GM13977 (cell line): ENCODE measurements around the gene TECPR1.

Experiments
- DNase-seq: peaks from one replicate; pipeline ENCODE4 v3.0.0; 2012; ENCODE audit warnings: low spot score
- in situ Hi-C: fragments of 300-500 bp; cut with MboI; formaldehyde crosslinking; loops from one replicate; pipeline ENCODE4 v1.12.0; 2022; ENCODE audit warnings: low sequenced_read_pairs, low pct_unique_long_range_greater_than_20kb, mixed read lengths, inconsistent platforms; ENCODE audit not compliant: unreplicated experiment
- TF ChIP-seq, protein P1 (sequence below): IDR thresholded peaks from 2 replicates; pipeline ENCODE4 v1.5.1; 2012; ENCODE audit warnings: mild to moderate bottlenecking, control low read depth; ENCODE audit not compliant: insufficient read depth; ENCODE audit errors: extremely low read depth, missing control alignments

The TECPR1 gene

GRCh38 chr7:98284335-98285036 lies 32.5 kb upstream of the TECPR1 start:
- in situ Hi-C loops = no loop called here
- no peak for DNase-seq
- TF ChIP-seq, protein P1, sequence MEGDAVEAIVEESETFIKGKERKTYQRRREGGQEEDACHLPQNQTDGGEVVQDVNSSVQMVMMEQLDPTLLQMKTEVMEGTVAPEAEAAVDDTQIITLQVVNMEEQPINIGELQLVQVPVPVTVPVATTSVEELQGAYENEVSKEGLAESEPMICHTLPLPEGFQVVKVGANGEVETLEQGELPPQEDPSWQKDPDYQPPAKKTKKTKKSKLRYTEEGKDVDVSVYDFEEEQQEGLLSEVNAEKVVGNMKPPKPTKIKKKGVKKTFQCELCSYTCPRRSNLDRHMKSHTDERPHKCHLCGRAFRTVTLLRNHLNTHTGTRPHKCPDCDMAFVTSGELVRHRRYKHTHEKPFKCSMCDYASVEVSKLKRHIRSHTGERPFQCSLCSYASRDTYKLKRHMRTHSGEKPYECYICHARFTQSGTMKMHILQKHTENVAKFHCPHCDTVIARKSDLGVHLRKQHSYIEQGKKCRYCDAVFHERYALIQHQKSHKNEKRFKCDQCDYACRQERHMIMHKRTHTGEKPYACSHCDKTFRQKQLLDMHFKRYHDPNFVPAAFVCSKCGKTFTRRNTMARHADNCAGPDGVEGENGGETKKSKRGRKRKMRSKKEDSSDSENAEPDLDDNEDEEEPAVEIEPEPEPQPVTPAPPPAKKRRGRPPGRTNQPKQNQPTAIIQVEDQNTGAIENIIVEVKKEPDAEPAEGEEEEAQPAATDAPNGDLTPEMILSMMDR = no peak

GRCh38 chr7:98283887-98284222 lies 31.8 kb upstream of the TECPR1 start:
- in situ Hi-C loops = no loop called here
- no peak for DNase-seq
- TF ChIP-seq, protein P1 = no peak

DNA sequence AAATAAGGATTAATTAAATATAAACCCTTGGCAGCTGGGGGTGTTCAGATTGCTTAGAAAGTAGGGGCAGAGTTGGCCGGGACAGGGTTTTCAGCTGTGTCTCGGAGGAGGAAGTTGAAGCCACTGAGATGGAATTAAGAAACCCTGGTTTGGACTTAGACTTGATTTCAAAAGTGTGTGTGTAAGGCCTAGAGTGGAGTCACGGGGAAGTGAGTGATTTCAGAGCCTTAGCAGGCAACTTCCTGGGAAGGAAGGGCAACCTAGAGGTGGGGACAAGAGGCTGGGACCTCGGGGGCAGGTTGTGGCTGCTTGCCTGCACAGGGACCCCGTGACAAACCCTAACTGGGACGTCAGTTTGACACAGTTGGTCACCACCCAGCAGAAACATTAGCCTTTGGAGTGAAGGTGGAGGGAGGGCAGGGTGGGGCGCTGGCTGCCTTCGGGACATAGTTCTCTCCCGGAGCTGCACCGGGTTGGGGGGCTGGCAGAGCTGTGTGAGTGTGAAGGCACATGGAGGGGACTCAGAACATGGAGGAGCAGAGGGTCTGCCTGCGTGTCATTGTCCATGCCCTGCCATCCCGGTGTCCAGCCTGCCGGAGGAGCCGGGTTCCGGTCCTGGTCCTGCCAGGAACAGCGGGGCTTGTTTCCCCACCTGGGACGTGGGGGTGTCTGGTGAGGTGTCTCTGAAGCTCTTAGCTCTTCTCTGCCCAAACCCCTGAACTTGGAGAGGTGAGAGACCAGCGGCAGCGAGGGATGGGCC lies 31.3 kb upstream of the TECPR1 start:
- DNase-seq = no peak
- in situ Hi-C loops = no loop called here
- TF ChIP-seq, protein P1 = no peak

GRCh38 chr7:98282703-98283102 lies 30.7 kb upstream of the TECPR1 start:
- DNase-seq = no peak
- in situ Hi-C loops = no loop called here
- TF ChIP-seq, protein P1 = no peak

- in situ Hi-C loops = no loop called here
- TF ChIP-seq, protein P1 = no peak
- DNase-seq = no peak
Measured at GRCh38 chr7:98281757-98282606, 29.9 kb upstream of the TECPR1 start.
